Measurements from ENCODE around the gene AJM1. TPM values are rescaled to one million over a fixed set of nuclear protein-coding genes. Genes with fewer than 3 reads are reported as not detected.
A peak's percentile ranks its signal among the peaks of the same experiment; 100 is the strongest.

The AJM1 gene
- total RNA-seq, 4 donors from 2014 or later: 0.32 to 2.3 (median 1.0) TPM

GRCh38 chr9:136849960-136850865, 7.9 kb downstream of the AJM1 start:
- Histone ChIP-seq H3K9me3 (no peaks in the 10 kb centered on the region), H3K27ac (peak overlapping the region; percentile 86 to 94 (median 92)), H3K4me1 (peaks cover 22 to 65% (median 42%) of the 10 kb centered on the region in 3 donors), H3K27me3 (peaks cover 7 to 30% (median 10%) of the 10 kb centered on the region in 4 donors), H3K36me3 (peaks cover 0 to 18% (median 5%) of the 10 kb centered on the region in 3 donors), H3K4me3 (peak overlapping the region; percentile 54 to 96 (median 70))
- intact Hi-C loops (cut with DNase I): loop anchor here (10.0 kb wide), 1 partner anchor 95 kb away; the partner anchor contains the start of genes C8G and FBXW5
- TF ChIP-seq POLR2A (IDR thresholded peaks at IDR 0.05): no peak
- TF ChIP-seq CTCF (IDR thresholded peaks at IDR 0.05): no peak
- 0 to 69% methylated on average over 2 to 7 of the region's 43 CpGs for WGBS, 2 donors
- no peak for DNase-seq

GRCh38 chr9:136850866-136851775, 8.8 kb downstream of the AJM1 start:
- Histone ChIP-seq H3K27me3 (peaks cover 0 to 21% (median 4%) of the 10 kb centered on the region in 4 donors), H3K4me1 (peaks cover 22 to 56% (median 38%) of the 10 kb centered on the region in 3 donors), H3K36me3 (peaks cover 0 to 18% (median 5%) of the 10 kb centered on the region in 3 donors), H3K4me3 (no peak overlapping the region), H3K27ac (no peak overlapping the region), H3K9me3 (no peaks in the 10 kb centered on the region)
- no peak for DNase-seq
- intact Hi-C loops (cut with DNase I): loop anchor here (10.0 kb wide), 1 partner anchor 94 kb away; the partner anchor contains the start of genes C8G and FBXW5
- TF ChIP-seq POLR2A (IDR thresholded peaks at IDR 0.05): no peak
- TF ChIP-seq CTCF (IDR thresholded peaks at IDR 0.05): no peak
- WGBS, 2 donors: 75 to 87% methylated on average over 7 to 10 of the region's 23 CpGs

- 60% methylated on average over 1 of the region's 23 CpGs; no CpG with 5 or more reads in 1 of the 2 donors for WGBS, 2 donors
- no peak within 1 kb of the TSS for H3K27ac ChIP-seq
- no peaks in the 10 kb centered on the region for H3K9me3 ChIP-seq
- no peak for DNase-seq
- peaks cover 0 to 18% (median 5%) of the 10 kb centered on the region in 3 donors for H3K36me3 ChIP-seq
- no peak within 1 kb of the TSS for H3K4me3 ChIP-seq
- peaks cover 0 to 12% (median 0%) of the 10 kb centered on the region in 4 donors for H3K27me3 ChIP-seq
- TF ChIP-seq POLR2A (IDR thresholded peaks at IDR 0.05) (no peak), CTCF (IDR thresholded peaks at IDR 0.05) (no peak)
- intact Hi-C loops (cut with DNase I): loop anchor here (10.0 kb wide), 1 partner anchor 93 kb away; the partner anchor contains the start of genes C8G and FBXW5
- peaks cover 16 to 46% (median 29%) of the 10 kb centered on the region in 3 donors for H3K4me1 ChIP-seq
These were observed 9.8 kb downstream of the AJM1 start, which contains the start of gene MAMDC4 for GRCh38 chr9:136851941-136852663. TSS of gene MAMDC4 (plus strand) at chr9:136852346. CDS start at chr9:136852417, 71 bp downstream.

GRCh38 chr9:136852664-136853595, 10.7 kb downstream of the AJM1 start:
- Histone ChIP-seq H3K36me3 (peaks cover 0 to 18% (median 5%) of the 10 kb centered on the region in 3 donors), H3K27ac (no peak overlapping the region), H3K4me1 (peaks cover 10 to 44% (median 23%) of the 10 kb centered on the region in 3 donors), H3K9me3 (no peaks in the 10 kb centered on the region), H3K27me3 (peaks cover 0 to 3% (median 0%) of the 10 kb centered on the region in 4 donors), H3K4me3 (no peak overlapping the region)
- TF ChIP-seq POLR2A (IDR thresholded peaks at IDR 0.05): no peak
- TF ChIP-seq CTCF (IDR thresholded peaks at IDR 0.05): no peak
- intact Hi-C loops (cut with DNase I): loop anchor here (10.0 kb wide), 1 partner anchor 92 kb away; the partner anchor contains the start of genes C8G and FBXW5
- WGBS, 2 donors: 64 to 93% methylated on average over 3 to 5 of the region's 29 CpGs
- DNase-seq: no peak

Data from esophagus squamous epithelium (tissue), 5 donors.